Psoas muscle (tissue), 8 donors: ENCODE data around the gene NPNT. TPM values are rescaled to one million over a fixed set of nuclear protein-coding genes. Genes with fewer than 3 reads are reported as not detected.

Source experiments
- ATAC-seq, 4 donors: fragments of 200-7000 bp; cut with Tn5 transposase; one replicate each; pipeline ENCODE4 v1.9.1; 2020; ENCODE audit warnings: moderate library complexity in 3 of 4, mild to moderate bottlenecking in 2 of 4
- DNase-seq, 2 donors: peaks; one replicate each; pipeline ENCODE4 v3.0.0-alpha.2; 2020
- H3K27ac ChIP-seq: fragments of 200-600 bp; one replicate; pipeline ENCODE4 v1.8.0; 2022
- H3K27me3 ChIP-seq, 3 donors: fragments of 200-600 bp in 1 of 3; one replicate each; pipeline versions ENCODE4 v1.6.1 to v1.8.0; 2013 to 2022; ENCODE audit warnings: low read length in 2 of 3, mild to moderate bottlenecking in 2 of 3, moderate library complexity in 1 of 3; ENCODE audit not compliant: insufficient read depth in 3 of 3
- H3K36me3 ChIP-seq, 2 donors: fragments of 200-600 bp in 1 of 2; one replicate each; pipeline versions ENCODE4 v1.6.1 to v1.8.0; 2013 to 2022; ENCODE audit warnings: low read depth in 1 of 2, mild to moderate bottlenecking in 1 of 2, moderate library complexity in 1 of 2; ENCODE audit not compliant: insufficient read depth in 1 of 2
- H3K4me1 ChIP-seq: fragments of 200-600 bp; one replicate; pipeline ENCODE4 v1.8.0; 2022
- H3K4me3 ChIP-seq: fragments of 200-600 bp; one replicate; pipeline ENCODE4 v1.8.0; 2022; ENCODE audit warnings: mild to moderate bottlenecking
- H3K9me3 ChIP-seq: fragments of 200-600 bp; one replicate; pipeline ENCODE4 v1.8.0; 2022
- CTCF ChIP-seq: fragments of 200-600 bp; IDR thresholded peaks from one replicate; pipeline ENCODE4 v1.8.0; 2022; ENCODE audit warnings: antibody characterized with exemption
- WGBS, 3 donors: extraction: QIAGEN DNeasy Blood & Tissue Kit; methylation state at CpG; one replicate each; pipeline versions ENCODE4 v1.1.6 to v1.1.7; 2013; 5-methylcytosine and 5-hydroxymethylcytosine counted together
- intact Hi-C, 2 donors: fragments of 100-400 bp; cut with DNase I; formaldehyde crosslinking; loops; one replicate each; pipeline versions ENCODE4 v1.11.0 to v1.14.2; 2022
- polyA plus RNA-seq, 3 donors: library from polyadenylated mRNA; stranded (reverse); fragments of 200-250 nt; gene quantifications; one replicate each; pipeline ENCODE4 v1.2.3, GENCODE V29; 2013
- total RNA-seq, 4 donors: library from RNA; stranded (reverse); fragmentation: NEBNext Ultra II Directional in 2 of 4; extraction: Animal tissue kit (Norgen Biotek cat#: 25700) in 2 of 4; gene quantifications; one replicate each; pipeline versions ENCODE4 v1.2.1 to v1.2.4, GENCODE V29; 2021 to 2023
- donor health status: healthy with polysubstance abuse.
- donor health status: DM: no; HTN: no; CAD: no; lungs with moderate emphysema.
- donor health status: Bipolar disorder and iron deficiency.
- donor health status: healthy.
- donor health status: DM: yes; HTN: yes; CAD: no.
- donor health status: DM: no; HTN: no; CAD: no.
- donor health status: DM: no; HTN: no; CAD: no.
- donor health status: DM: yes; HTN: yes; CAD: no.

Gene NPNT
- total and polyA plus RNA-seq, 7 donors, result 0.98 to 18.8 (median 4.1) TPM

GRCh38 chr4:105909787-105910281, 14.6 kb downstream of the NPNT start:
- intact Hi-C loops, result no loop called here
- no peaks in the 10 kb centered on the region for H3K36me3 ChIP-seq
- H3K27me3 ChIP-seq, result no peaks in the 10 kb centered on the region
- WGBS, 3 donors, result 43 to 58% (median 52%) methylated on average over 2 of the region's 2 CpGs
- no peak overlapping the region for H3K27ac ChIP-seq
- DNase-seq (no peak), ATAC-seq (peak in 2 of 4 donors; percentile 79 to 80)
- H3K4me1 ChIP-seq, result no peaks in the 10 kb centered on the region
- no peaks in the 10 kb centered on the region for H3K9me3 ChIP-seq
- TF ChIP-seq CTCF, result no peak
- H3K4me3 ChIP-seq, result no peak overlapping the region

DNA sequence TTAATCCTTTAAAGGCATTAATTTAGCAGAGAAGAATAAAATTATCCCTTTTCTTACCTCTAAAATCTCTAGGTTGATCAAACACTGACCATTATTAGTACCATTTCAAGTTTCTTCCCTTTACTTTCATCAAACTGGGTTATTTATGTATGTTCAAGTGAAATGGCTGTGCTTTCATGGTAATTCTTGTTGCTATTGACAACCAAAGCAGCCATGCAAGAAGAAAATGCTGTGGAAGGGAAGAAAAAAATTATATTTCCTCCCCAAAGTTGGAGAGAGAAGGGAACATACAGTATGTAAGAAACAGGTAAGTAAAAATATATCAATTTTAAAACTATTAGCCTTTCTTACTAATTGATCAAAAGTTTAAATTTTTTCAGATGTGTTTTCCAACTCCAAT, 16.2 kb downstream of the NPNT start:
- no peak for ATAC-seq

GRCh38 chr4:105912633-105913032, 17.4 kb downstream of the NPNT start:
- 81 to 87% (median 83%) methylated on average over 6 of the region's 6 CpGs for WGBS, 3 donors

More for the DNA sequence above, 16.2 kb downstream of the NPNT start:
- TF ChIP-seq CTCF, result no peak
- Histone ChIP-seq H3K36me3 (no peaks in the 10 kb centered on the region), H3K9me3 (no peaks in the 10 kb centered on the region), H3K4me1 (no peaks in the 10 kb centered on the region), H3K27ac (no peak overlapping the region), H3K4me3 (no peak overlapping the region), H3K27me3 (no peaks in the 10 kb centered on the region)
- no peak for DNase-seq
- intact Hi-C loops, result no loop called here

DNA sequence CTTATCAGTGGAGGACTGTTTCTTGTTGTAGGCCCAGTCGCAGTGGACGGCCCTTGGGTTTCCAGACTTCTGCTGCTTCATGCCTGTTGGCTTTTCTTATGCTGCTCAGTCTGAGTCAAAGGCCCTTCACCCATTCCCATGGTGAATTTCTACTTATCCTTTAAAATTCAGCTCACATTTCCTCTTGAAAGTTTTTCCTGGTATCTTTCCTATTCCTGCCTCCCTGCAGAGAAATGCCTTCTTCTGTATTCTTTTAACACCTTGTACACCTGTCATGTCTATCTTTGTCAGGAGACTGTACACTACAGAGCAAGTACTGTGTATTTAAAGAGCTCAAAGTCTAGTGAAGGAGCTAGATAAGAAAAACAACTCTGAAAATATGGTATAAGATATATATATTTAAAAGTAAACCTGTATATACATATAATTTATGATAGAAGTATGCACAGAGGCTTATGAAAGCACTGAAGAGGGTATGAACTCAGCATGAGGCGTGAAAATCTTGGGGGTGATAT, 22.0 kb downstream of the NPNT start:
- intact Hi-C loops, result no loop called here
- Histone ChIP-seq H3K4me3 (no peak overlapping the region), H3K36me3 (no peaks in the 10 kb centered on the region), H3K9me3 (no peaks in the 10 kb centered on the region), H3K27ac (no peak overlapping the region), H3K4me1 (no peaks in the 10 kb centered on the region), H3K27me3 (no peaks in the 10 kb centered on the region)
- DNase-seq, result no peak
- ATAC-seq, result no peak
- TF ChIP-seq CTCF, result no peak
- 94 to 96% (median 94%) methylated on average over 3 of the region's 3 CpGs for WGBS, 3 donors

More at GRCh38 chr4:105912633-105913032, 17.4 kb downstream of the NPNT start:
- no peak overlapping the region for H3K27ac ChIP-seq
- H3K36me3 ChIP-seq, result no peaks in the 10 kb centered on the region
- DNase-seq, result no peak
- intact Hi-C loops, result no loop called here
- no peak overlapping the region for H3K4me3 ChIP-seq
- no peaks in the 10 kb centered on the region for H3K4me1 ChIP-seq
- no peak for TF ChIP-seq CTCF
- ATAC-seq, result no peak
- no peaks in the 10 kb centered on the region for H3K27me3 ChIP-seq
- H3K9me3 ChIP-seq, result no peaks in the 10 kb centered on the region

DNA sequence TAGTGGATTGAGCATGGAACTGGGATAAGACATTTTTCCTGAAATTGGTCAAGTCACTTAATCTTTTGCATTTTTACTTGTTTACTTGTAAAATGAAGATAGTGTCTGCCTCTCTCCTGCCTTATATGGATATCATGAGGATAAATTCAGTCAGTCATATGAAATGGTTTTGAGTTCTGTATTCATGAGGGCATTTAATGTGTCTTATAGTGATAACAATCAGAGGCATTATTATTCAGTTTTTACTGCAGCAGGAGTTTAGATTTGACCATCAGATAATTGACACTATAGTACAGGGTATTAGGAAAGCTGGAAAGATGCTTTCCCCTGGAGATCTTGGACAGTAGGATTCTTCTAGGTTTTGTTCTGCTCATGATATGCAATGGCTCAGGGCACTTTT, 26.0 kb downstream of the NPNT start:
- H3K4me1 ChIP-seq, result no peaks in the 10 kb centered on the region
- intact Hi-C loops, result no loop called here
- no peak for ATAC-seq
- H3K9me3 ChIP-seq, result no peaks in the 10 kb centered on the region
- H3K27ac ChIP-seq, result no peak overlapping the region
- no peak for DNase-seq
- TF ChIP-seq CTCF, result no peak
- no peaks in the 10 kb centered on the region for H3K27me3 ChIP-seq
- no peak overlapping the region for H3K4me3 ChIP-seq
- H3K36me3 ChIP-seq, result no peaks in the 10 kb centered on the region
